ENCODE results near the gene RPS6KL1.

The RPS6KL1 gene

DNA sequence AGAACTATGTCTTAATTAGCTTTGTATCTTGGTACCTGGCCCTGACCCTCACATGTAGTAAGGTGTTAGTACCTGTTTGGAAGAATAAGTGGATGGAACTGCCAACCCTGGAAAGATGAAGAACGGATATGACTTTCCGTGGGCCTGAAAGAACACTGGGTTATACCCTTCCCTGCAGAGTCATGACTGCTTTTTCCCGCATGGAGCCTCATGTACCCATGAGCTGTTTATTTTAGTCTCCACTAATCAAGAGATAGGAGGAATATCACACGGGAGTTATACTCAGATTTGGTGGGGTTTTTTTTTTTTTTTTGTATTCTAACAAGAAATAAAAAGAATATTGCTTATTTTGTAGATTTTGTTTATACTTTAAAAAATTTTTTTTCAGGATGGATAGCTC lies 25.4 kb downstream of the RPS6KL1 start:
- H3K4me1 ChIP-seq (ENCODE audit: insufficient read depth, insufficient read length), result no peaks in the 10 kb centered on the region
- H3K36me3 ChIP-seq (ENCODE audit: insufficient read depth, insufficient read length, low read length), result peaks cover 97% of the 10 kb centered on the region
- no peak overlapping the region for H3K9ac ChIP-seq (ENCODE audit: insufficient read length, low read depth)
- no peaks in the 10 kb centered on the region for H3K9me3 ChIP-seq (ENCODE audit: insufficient read depth, low read length)
- DNase-seq (ENCODE audit: low read depth, low spot score), result no peak
- no peaks in the 10 kb centered on the region for H3K27me3 ChIP-seq (ENCODE audit: insufficient read depth, insufficient read length)
- TF ChIP-seq ZNF274 (IDR thresholded peaks at IDR 0.05; ENCODE audit: low read depth, low read length) (no peak), SUZ12 (IDR thresholded peaks at IDR 0.05; ENCODE audit: extremely low read depth, insufficient read depth, insufficient read length) (no peak), YY1 (IDR thresholded peaks at IDR 0.05; ENCODE audit: insufficient read depth, insufficient read length) (no peak)
- H3K4me3 ChIP-seq (ENCODE audit: insufficient read length, low read depth), result no peak overlapping the region

DNA sequence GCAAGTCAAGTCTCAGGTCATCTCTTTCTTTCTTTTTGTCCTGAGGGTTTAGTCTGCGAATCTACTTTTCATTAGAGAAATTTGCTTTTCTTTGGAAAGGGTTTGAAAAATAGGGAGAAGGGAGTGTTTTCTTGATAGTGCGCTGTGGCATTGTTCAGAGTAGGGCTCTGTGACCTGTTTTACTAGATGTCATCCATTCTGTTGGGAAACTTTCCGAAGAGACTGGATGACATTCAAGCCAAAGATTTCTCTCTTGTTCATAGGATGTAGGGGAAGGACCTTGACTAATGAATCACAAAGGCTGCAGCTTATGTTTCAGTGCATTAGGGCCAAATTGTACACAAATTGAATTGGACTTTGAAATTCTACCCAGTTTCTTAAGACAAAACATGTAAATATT lies 26.7 kb downstream of the RPS6KL1 start:
- no peak for DNase-seq (ENCODE audit: low read depth, low spot score)
- TF ChIP-seq YY1 (IDR thresholded peaks at IDR 0.05; ENCODE audit: insufficient read depth, insufficient read length), result no peak
- no peak for TF ChIP-seq SUZ12 (IDR thresholded peaks at IDR 0.05; ENCODE audit: extremely low read depth, insufficient read depth, insufficient read length)
- TF ChIP-seq ZNF274 (IDR thresholded peaks at IDR 0.05; ENCODE audit: low read depth, low read length), result no peak
- H3K9ac ChIP-seq (ENCODE audit: insufficient read length, low read depth), result no peak overlapping the region

GRCh38 chr14:74893614-74894091 lies 29.4 kb downstream of the RPS6KL1 start:
- Histone ChIP-seq H3K4me1 (ENCODE audit: insufficient read depth, insufficient read length) (peaks cover 2% of the 10 kb centered on the region), H3K36me3 (ENCODE audit: insufficient read depth, insufficient read length, low read length) (peaks cover 93% of the 10 kb centered on the region), H3K27me3 (ENCODE audit: insufficient read depth, insufficient read length) (no peaks in the 10 kb centered on the region), H3K4me3 (ENCODE audit: insufficient read length, low read depth) (no peak overlapping the region), H3K9ac (ENCODE audit: insufficient read length, low read depth) (no peak overlapping the region), H3K9me3 (ENCODE audit: insufficient read depth, low read length) (no peaks in the 10 kb centered on the region)
- TF ChIP-seq SUZ12 (IDR thresholded peaks at IDR 0.05; ENCODE audit: extremely low read depth, insufficient read depth, insufficient read length), result no peak
- no peak for TF ChIP-seq YY1 (IDR thresholded peaks at IDR 0.05; ENCODE audit: insufficient read depth, insufficient read length)
- TF ChIP-seq ZNF274 (IDR thresholded peaks at IDR 0.05; ENCODE audit: low read depth, low read length), result no peak
- no peak for DNase-seq (ENCODE audit: low read depth, low spot score)

More for the DNA sequence above, 26.7 kb downstream of the RPS6KL1 start:
- peaks cover 96% of the 10 kb centered on the region for H3K36me3 ChIP-seq (ENCODE audit: insufficient read depth, insufficient read length, low read length)
- H3K9me3 ChIP-seq (ENCODE audit: insufficient read depth, low read length), result no peaks in the 10 kb centered on the region
- H3K4me3 ChIP-seq (ENCODE audit: insufficient read length, low read depth), result no peak overlapping the region
- H3K4me1 ChIP-seq (ENCODE audit: insufficient read depth, insufficient read length), result no peaks in the 10 kb centered on the region
- no peaks in the 10 kb centered on the region for H3K27me3 ChIP-seq (ENCODE audit: insufficient read depth, insufficient read length)

- no peak for DNase-seq (ENCODE audit: low read depth, low spot score)
- Histone ChIP-seq H3K9me3 (ENCODE audit: insufficient read depth, low read length) (no peaks in the 10 kb centered on the region), H3K4me1 (ENCODE audit: insufficient read depth, insufficient read length) (peaks cover 2% of the 10 kb centered on the region), H3K36me3 (ENCODE audit: insufficient read depth, insufficient read length, low read length) (peaks cover 87% of the 10 kb centered on the region), H3K27me3 (ENCODE audit: insufficient read depth, insufficient read length) (no peaks in the 10 kb centered on the region), H3K4me3 (ENCODE audit: insufficient read length, low read depth) (no peak overlapping the region), H3K9ac (ENCODE audit: insufficient read length, low read depth) (no peak overlapping the region)
- TF ChIP-seq ZNF274 (IDR thresholded peaks at IDR 0.05; ENCODE audit: low read depth, low read length) (no peak), SUZ12 (IDR thresholded peaks at IDR 0.05; ENCODE audit: extremely low read depth, insufficient read depth, insufficient read length) (no peak), YY1 (IDR thresholded peaks at IDR 0.05; ENCODE audit: insufficient read depth, insufficient read length) (no peak)
Measured at GRCh38 chr14:74892745-74893144, 30.3 kb downstream of the RPS6KL1 start.

DNA sequence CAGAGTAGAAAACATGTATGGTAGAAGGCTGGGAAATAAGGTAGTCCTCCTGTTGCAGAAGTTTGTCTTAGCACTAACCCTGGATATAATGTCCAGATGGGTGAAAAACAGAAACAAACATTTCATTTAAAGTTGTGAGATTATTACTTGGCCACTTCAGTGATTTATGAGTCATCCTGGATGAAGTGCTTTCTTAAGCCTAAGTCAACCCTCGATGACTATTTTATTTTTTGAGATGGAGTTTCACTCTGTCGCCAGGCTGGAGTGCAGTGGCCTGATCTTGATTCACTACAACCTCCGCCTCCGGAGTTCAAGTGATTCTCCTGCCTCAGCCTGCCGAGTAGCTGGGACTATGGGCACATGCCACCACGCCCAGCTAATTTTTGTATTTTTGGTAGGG lies 31.2 kb downstream of the RPS6KL1 start:
- DNase-seq (ENCODE audit: low read depth, low spot score), result no peak
- Histone ChIP-seq H3K9ac (ENCODE audit: insufficient read length, low read depth) (no peak overlapping the region), H3K4me3 (ENCODE audit: insufficient read length, low read depth) (no peak overlapping the region), H3K27me3 (ENCODE audit: insufficient read depth, insufficient read length) (no peaks in the 10 kb centered on the region), H3K36me3 (ENCODE audit: insufficient read depth, insufficient read length, low read length) (peaks cover 87% of the 10 kb centered on the region), H3K9me3 (ENCODE audit: insufficient read depth, low read length) (no peaks in the 10 kb centered on the region), H3K4me1 (ENCODE audit: insufficient read depth, insufficient read length) (peaks cover 2% of the 10 kb centered on the region)
- TF ChIP-seq SUZ12 (IDR thresholded peaks at IDR 0.05; ENCODE audit: extremely low read depth, insufficient read depth, insufficient read length) (no peak), ZNF274 (IDR thresholded peaks at IDR 0.05; ENCODE audit: low read depth, low read length) (no peak), YY1 (IDR thresholded peaks at IDR 0.05; ENCODE audit: insufficient read depth, insufficient read length) (no peak)

- no peak for DNase-seq (ENCODE audit: low read depth, low spot score)
- H3K27me3 ChIP-seq (ENCODE audit: insufficient read depth, insufficient read length), result no peaks in the 10 kb centered on the region
- H3K4me1 ChIP-seq (ENCODE audit: insufficient read depth, insufficient read length), result peaks cover 2% of the 10 kb centered on the region
- H3K9me3 ChIP-seq (ENCODE audit: insufficient read depth, low read length), result no peaks in the 10 kb centered on the region
- no peak for TF ChIP-seq YY1 (IDR thresholded peaks at IDR 0.05; ENCODE audit: insufficient read depth, insufficient read length)
- TF ChIP-seq SUZ12 (IDR thresholded peaks at IDR 0.05; ENCODE audit: extremely low read depth, insufficient read depth, insufficient read length), result no peak
- TF ChIP-seq ZNF274 (IDR thresholded peaks at IDR 0.05; ENCODE audit: low read depth, low read length), result no peak
- no peak overlapping the region for H3K9ac ChIP-seq (ENCODE audit: insufficient read length, low read depth)
- no peak overlapping the region for H3K4me3 ChIP-seq (ENCODE audit: insufficient read length, low read depth)
- H3K36me3 ChIP-seq (ENCODE audit: insufficient read depth, insufficient read length, low read length), result peaks cover 78% of the 10 kb centered on the region
Measured at GRCh38 chr14:74890262-74890661, 32.8 kb downstream of the RPS6KL1 start.

GRCh38 chr14:74888164-74889158 lies 34.6 kb downstream of the RPS6KL1 start:
- Histone ChIP-seq H3K36me3 (ENCODE audit: insufficient read depth, insufficient read length, low read length) (peaks cover 68% of the 10 kb centered on the region), H3K4me3 (ENCODE audit: insufficient read length, low read depth) (no peak overlapping the region), H3K9me3 (ENCODE audit: insufficient read depth, low read length) (no peaks in the 10 kb centered on the region), H3K4me1 (ENCODE audit: insufficient read depth, insufficient read length) (peaks cover 2% of the 10 kb centered on the region), H3K27me3 (ENCODE audit: insufficient read depth, insufficient read length) (no peaks in the 10 kb centered on the region), H3K9ac (ENCODE audit: insufficient read length, low read depth) (no peak overlapping the region)
- DNase-seq (ENCODE audit: low read depth, low spot score), result no peak
- no peak for TF ChIP-seq YY1 (IDR thresholded peaks at IDR 0.05; ENCODE audit: insufficient read depth, insufficient read length)

Data from NT2/D1 (cell line).